ENCODE data around the gene TMEM92. TPM values are rescaled to one million over a fixed set of nuclear protein-coding genes. Genes with fewer than 3 reads are reported as not detected.

Gene TMEM92
- total and polyA plus RNA-seq, 2 donors from 2014 or later, result 2.4 TPM; not detected in 1

DNA sequence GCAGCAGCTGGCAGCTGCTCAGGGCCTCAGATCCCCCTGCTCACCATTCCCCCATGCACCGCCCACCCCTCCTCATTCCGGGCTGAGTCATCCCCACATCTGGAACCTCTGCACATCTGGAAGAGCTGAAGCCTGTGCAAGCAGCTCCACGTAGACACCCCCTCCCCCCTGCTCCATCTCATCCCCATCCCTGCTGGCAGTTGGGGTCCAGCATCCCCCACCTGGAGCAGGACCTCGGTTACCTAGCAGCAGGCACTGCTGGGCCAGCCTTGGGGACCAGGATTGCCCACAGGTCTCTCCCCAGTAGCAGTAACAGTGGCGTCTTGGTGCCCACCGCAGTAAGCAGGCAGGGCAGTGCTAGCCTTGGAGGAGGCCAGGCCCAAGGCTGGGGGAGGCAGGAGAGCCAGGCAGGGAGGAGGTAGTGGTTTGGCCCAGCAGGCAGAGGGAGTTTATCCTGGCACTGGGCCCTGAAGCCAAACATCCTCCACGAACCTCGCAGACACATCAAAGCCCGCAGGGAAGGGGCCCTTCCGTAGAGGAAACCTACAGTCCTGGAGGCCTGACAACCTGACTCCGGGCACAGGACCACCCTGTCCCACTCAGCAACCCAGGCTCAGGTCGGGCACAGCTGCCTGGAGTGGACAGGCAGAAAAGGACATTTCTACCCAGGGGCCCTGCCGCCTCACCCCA lies 7.7 kb upstream of the TMEM92 start:
- peaks cover 0 to 3% (median 2%) of the 10 kb centered on the region in 3 donors for H3K4me1 ChIP-seq (ENCODE audit: control insufficient read depth in 2 of 3, insufficient read depth in 2 of 3, low read depth in 1 of 3, low read length in 3 of 3)
- no peak overlapping the region for H3K9ac ChIP-seq (ENCODE audit: low read length in 3 of 3)
- H3K27me3 ChIP-seq (ENCODE audit: control insufficient read depth, insufficient read depth, low read length), result no peaks in the 10 kb centered on the region
- H3K36me3 ChIP-seq (ENCODE audit: control insufficient read depth in 2 of 3, insufficient read depth in 3 of 3, low read length in 3 of 3), result no peaks in the 10 kb centered on the region
- no peak overlapping the region for H3K27ac ChIP-seq (ENCODE audit: low read depth in 2 of 2, low read length in 2 of 2)
- FAIRE-seq (no peak), DNase-seq (peak in 4 of 5 donors; percentile 49 to 82 (median 63))
- intact Hi-C loops (cut with DNase I), result no loop called here
- H3K4me3 ChIP-seq (ENCODE audit: low read length in 3 of 3), result no peak overlapping the region
- no peaks in the 10 kb centered on the region for H3K9me3 ChIP-seq (ENCODE audit: control insufficient read depth in 2 of 3, insufficient read depth in 1 of 3, low read length in 3 of 3)
- TF ChIP-seq, protein P1, sequence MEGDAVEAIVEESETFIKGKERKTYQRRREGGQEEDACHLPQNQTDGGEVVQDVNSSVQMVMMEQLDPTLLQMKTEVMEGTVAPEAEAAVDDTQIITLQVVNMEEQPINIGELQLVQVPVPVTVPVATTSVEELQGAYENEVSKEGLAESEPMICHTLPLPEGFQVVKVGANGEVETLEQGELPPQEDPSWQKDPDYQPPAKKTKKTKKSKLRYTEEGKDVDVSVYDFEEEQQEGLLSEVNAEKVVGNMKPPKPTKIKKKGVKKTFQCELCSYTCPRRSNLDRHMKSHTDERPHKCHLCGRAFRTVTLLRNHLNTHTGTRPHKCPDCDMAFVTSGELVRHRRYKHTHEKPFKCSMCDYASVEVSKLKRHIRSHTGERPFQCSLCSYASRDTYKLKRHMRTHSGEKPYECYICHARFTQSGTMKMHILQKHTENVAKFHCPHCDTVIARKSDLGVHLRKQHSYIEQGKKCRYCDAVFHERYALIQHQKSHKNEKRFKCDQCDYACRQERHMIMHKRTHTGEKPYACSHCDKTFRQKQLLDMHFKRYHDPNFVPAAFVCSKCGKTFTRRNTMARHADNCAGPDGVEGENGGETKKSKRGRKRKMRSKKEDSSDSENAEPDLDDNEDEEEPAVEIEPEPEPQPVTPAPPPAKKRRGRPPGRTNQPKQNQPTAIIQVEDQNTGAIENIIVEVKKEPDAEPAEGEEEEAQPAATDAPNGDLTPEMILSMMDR (IDR thresholded peaks at IDR 0.05; ENCODE audit: borderline replicate concordance, extremely low read depth, insufficient read depth), result no peak

DNA sequence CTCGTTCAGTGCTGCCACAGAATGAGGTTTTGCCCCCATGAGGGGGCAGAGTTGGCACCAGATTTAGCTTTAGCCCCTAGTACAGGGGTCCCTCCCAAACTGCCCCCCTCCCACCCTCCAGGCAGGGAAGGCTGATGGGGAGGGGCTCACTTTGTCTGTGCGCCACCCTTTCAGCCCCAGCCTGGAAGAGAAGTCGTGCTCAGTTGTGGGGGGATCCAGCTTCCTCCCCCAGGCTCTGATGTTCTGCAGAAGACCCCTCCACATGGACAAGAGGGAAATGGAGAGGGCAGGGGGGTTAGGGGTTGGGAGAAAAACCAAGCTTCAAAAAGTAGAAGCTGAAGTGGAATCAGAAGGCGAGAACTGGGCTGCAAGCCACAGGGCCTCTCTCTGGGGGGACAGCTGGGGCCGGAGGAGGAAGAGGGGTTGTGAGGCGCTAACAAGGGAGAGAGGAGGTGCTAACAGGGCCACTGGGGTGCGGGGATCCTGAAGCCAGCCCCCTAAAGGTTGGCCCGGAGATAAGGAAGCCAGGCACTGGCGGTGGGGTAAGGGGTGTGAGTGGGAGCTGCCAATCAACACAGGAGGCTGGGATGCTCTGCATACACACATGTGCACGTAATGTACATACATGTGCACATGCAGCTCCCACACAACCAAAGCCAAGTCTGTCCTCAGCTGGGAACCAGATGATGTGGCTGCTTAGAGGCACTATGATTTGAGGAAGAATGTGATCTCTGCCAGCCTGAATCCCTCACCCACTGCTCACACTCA lies 7.0 kb upstream of the TMEM92 start:
- FAIRE-seq, result no peak
- Histone ChIP-seq H3K36me3 (ENCODE audit: control insufficient read depth in 2 of 3, insufficient read depth in 3 of 3, low read length in 3 of 3) (no peaks in the 10 kb centered on the region), H3K4me3 (ENCODE audit: low read length in 3 of 3) (no peak overlapping the region), H3K27me3 (ENCODE audit: control insufficient read depth, insufficient read depth, low read length) (no peaks in the 10 kb centered on the region), H3K9me3 (ENCODE audit: control insufficient read depth in 2 of 3, insufficient read depth in 1 of 3, low read length in 3 of 3) (no peaks in the 10 kb centered on the region), H3K4me1 (ENCODE audit: control insufficient read depth in 2 of 3, insufficient read depth in 2 of 3, low read depth in 1 of 3, low read length in 3 of 3) (peaks cover 0 to 3% (median 2%) of the 10 kb centered on the region in 3 donors), H3K9ac (ENCODE audit: low read length in 3 of 3) (no peak overlapping the region), H3K27ac (ENCODE audit: low read depth in 2 of 2, low read length in 2 of 2) (no peak overlapping the region)
- DNase-seq, result peak in 3 of 5 donors; percentile 15 to 81 (median 47)
- TF ChIP-seq, protein P1 (IDR thresholded peaks at IDR 0.05; ENCODE audit: borderline replicate concordance, extremely low read depth, insufficient read depth), result no peak
- intact Hi-C loops (cut with DNase I), result no loop called here

DNA sequence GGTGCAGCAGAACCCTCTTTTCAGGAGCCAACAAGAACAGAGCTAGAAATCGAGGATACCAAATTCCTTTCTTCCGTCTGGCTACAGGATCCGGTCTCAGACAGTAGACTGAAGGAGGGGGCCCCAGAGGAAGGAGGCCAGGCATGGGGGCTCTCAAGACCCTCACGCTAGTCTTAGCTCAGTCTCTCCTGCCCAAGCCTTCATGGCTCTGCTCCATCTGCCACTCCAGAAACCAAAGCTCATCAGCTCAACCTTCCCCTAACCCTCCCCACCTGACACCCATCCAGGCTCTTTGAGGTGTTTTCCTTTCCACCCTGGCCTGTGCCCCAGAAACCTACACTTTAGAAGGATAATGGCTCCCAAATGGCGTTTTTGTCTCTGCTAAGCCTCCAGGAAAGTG lies 6.2 kb upstream of the TMEM92 start:
- no peaks in the 10 kb centered on the region for H3K9me3 ChIP-seq (ENCODE audit: control insufficient read depth in 2 of 3, insufficient read depth in 1 of 3, low read length in 3 of 3)
- no peak overlapping the region for H3K4me3 ChIP-seq (ENCODE audit: low read length in 3 of 3)
- H3K36me3 ChIP-seq (ENCODE audit: control insufficient read depth in 2 of 3, insufficient read depth in 3 of 3, low read length in 3 of 3), result no peaks in the 10 kb centered on the region
- no peak overlapping the region for H3K9ac ChIP-seq (ENCODE audit: low read length in 3 of 3)
- peaks cover 0 to 6% (median 3%) of the 10 kb centered on the region in 3 donors for H3K4me1 ChIP-seq (ENCODE audit: control insufficient read depth in 2 of 3, insufficient read depth in 2 of 3, low read depth in 1 of 3, low read length in 3 of 3)
- TF ChIP-seq, protein P1 (IDR thresholded peaks at IDR 0.05; ENCODE audit: borderline replicate concordance, extremely low read depth, insufficient read depth), result no peak
- peak in 1 of 5 donors; percentile 8 for DNase-seq
- no peaks in the 10 kb centered on the region for H3K27me3 ChIP-seq (ENCODE audit: control insufficient read depth, insufficient read depth, low read length)
- no peak overlapping the region for H3K27ac ChIP-seq (ENCODE audit: low read depth in 2 of 2, low read length in 2 of 2)
- intact Hi-C loops (cut with DNase I), result no loop called here
- FAIRE-seq, result no peak

Measured in kidney (tissue), 14 donors.